Mucosa of descending colon (tissue), 3 donors: ENCODE measurements around the gene A1CF. TPM values are rescaled to one million over a fixed set of nuclear protein-coding genes. Genes with fewer than 3 reads are reported as not detected.
"Not testable (repeated sequence)": the region's sequence is repeated elsewhere in the genome, so short reads cannot be mapped to it uniquely, and the experiment has no call there.

Experiments used
- ATAC-seq: fragments of 200-7000 bp; cut with Tn5 transposase; one replicate; pipeline ENCODE4 v1.9.1; 2020; ENCODE audit warnings: mild to moderate bottlenecking, moderate library complexity
- DNase-seq, 3 donors: peaks; one replicate each; pipeline ENCODE4 v3.0.0-alpha.2; 2020
- H3K36me3 ChIP-seq: fragments of 200-600 bp; one replicate; pipeline ENCODE4 v1.8.0; 2021; ENCODE audit warnings: low read depth, mild to moderate bottlenecking
- H3K4me1 ChIP-seq: fragments of 200-600 bp; one replicate; pipeline ENCODE4 v1.8.0; 2021; ENCODE audit warnings: low read depth, mild to moderate bottlenecking
- H3K4me3 ChIP-seq: fragments of 200-600 bp; one replicate; pipeline ENCODE4 v1.8.0; 2021; ENCODE audit warnings: mild to moderate bottlenecking
- H3K9me3 ChIP-seq: fragments of 200-600 bp; one replicate; pipeline ENCODE4 v1.8.0; 2021; ENCODE audit warnings: mild to moderate bottlenecking
- intact Hi-C, 2 donors: fragments of 100-400 bp; cut with DNase I in 1 of 2; cut with micrococcal nuclease in 1 of 2; formaldehyde crosslinking; loops; one replicate each; pipeline versions ENCODE4 v1.11.0 to v1.11.1; 2022; cut with DNase I, micrococcal nuclease
- total RNA-seq, 3 donors: library from RNA; stranded (reverse); fragmentation: NEBNext Ultra II Directional in 2 of 3; extraction: Animal tissue kit (Norgen Biotek cat#: 25700) in 2 of 3; gene quantifications; one replicate each; pipeline versions ENCODE4 v1.2.1 to v1.2.4, GENCODE V29; 2021 to 2023
- TF ChIP-seq, protein P1 (sequence below): fragments of 200-600 bp; IDR thresholded peaks from one replicate; pipeline ENCODE4 v1.8.0; 2022; ENCODE audit warnings: antibody characterized with exemption, mild to moderate bottlenecking
- donor health status: DM: no; HTN: no; CAD: no; lungs with moderate emphysema.
- donor health status: DM: no; HTN: no; CAD: no.
- donor health status: DM: no; HTN: yes; CAD: no.

Gene A1CF
- total RNA-seq, 3 donors from 2014 or later = 25.3 to 74.8 (median 33.1) TPM

DNA sequence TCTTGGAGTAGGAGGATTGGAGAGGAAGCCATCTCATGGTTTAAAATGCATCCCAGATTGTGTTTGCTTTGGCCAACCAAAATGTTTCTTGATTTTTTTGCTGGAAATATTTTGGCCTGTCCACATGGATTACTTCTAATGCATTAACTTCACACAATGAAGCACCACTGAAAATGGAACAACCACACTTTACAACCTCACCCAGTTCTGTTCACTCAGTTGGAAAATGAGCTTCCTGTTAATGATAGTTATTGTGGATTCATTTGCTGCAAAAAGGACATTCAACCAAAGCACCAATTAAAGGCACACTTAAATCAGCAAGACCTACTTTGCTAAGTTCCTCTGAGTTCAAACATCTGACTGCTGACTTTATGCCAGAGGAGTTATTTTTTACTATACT lies 11.3 kb upstream of the A1CF start:
- no peak overlapping the region for H3K4me3 ChIP-seq
- H3K36me3 ChIP-seq = no peaks in the 10 kb centered on the region
- intact Hi-C loops = no loop called here
- TF ChIP-seq, protein P1, sequence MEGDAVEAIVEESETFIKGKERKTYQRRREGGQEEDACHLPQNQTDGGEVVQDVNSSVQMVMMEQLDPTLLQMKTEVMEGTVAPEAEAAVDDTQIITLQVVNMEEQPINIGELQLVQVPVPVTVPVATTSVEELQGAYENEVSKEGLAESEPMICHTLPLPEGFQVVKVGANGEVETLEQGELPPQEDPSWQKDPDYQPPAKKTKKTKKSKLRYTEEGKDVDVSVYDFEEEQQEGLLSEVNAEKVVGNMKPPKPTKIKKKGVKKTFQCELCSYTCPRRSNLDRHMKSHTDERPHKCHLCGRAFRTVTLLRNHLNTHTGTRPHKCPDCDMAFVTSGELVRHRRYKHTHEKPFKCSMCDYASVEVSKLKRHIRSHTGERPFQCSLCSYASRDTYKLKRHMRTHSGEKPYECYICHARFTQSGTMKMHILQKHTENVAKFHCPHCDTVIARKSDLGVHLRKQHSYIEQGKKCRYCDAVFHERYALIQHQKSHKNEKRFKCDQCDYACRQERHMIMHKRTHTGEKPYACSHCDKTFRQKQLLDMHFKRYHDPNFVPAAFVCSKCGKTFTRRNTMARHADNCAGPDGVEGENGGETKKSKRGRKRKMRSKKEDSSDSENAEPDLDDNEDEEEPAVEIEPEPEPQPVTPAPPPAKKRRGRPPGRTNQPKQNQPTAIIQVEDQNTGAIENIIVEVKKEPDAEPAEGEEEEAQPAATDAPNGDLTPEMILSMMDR = no peak
- ATAC-seq (no peak), DNase-seq (no peak)
- no peaks in the 10 kb centered on the region for H3K9me3 ChIP-seq
- no peaks in the 10 kb centered on the region for H3K4me1 ChIP-seq

DNA sequence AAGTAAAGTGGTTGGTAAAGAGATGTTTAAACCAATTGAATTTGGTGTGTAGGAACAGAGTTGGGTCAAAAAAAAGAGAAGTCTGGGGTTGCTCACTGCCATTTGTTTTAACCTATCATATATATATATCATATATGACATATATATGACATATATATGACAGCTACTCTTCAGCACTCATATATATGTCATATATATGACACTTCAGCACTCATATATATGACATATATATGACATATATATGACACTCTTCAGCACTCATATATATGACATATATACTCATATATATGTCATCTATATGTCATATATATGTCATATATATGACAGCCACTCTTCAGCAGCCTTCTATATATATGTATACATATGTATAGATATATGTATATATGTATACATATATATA lies 8.9 kb upstream of the A1CF start:
- TF ChIP-seq, protein P1 = no peak
- no peak overlapping the region for H3K4me3 ChIP-seq
- no peaks in the 10 kb centered on the region for H3K36me3 ChIP-seq
- intact Hi-C loops = no loop called here
- DNase-seq (no peak), ATAC-seq (no peak)
- no peaks in the 10 kb centered on the region for H3K9me3 ChIP-seq
- no peaks in the 10 kb centered on the region for H3K4me1 ChIP-seq

DNA sequence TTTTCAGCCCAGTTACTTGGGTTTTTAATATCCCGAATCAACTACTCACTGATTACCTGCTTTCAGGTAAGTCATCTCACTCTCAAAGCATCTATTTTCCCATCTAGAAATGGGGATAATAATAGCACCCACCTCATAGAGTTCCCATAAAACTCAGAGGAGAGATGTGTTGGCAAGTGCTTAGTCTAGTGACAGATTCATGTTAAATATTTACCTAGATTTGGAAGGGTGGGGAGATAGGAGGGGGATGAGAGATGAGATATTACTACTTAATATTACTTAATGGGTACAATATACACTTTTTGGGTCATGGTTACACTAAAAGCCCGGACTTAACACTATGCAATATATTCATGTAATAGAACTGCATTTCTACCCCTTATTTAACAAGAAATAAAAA lies 7.0 kb upstream of the A1CF start:
- intact Hi-C loops = no loop called here
- DNase-seq (no peak), ATAC-seq (no peak)
- H3K9me3 ChIP-seq = no peaks in the 10 kb centered on the region
- H3K4me1 ChIP-seq = no peaks in the 10 kb centered on the region
- H3K36me3 ChIP-seq = no peaks in the 10 kb centered on the region
- no peak overlapping the region for H3K4me3 ChIP-seq
- TF ChIP-seq, protein P1 = no peak

DNA sequence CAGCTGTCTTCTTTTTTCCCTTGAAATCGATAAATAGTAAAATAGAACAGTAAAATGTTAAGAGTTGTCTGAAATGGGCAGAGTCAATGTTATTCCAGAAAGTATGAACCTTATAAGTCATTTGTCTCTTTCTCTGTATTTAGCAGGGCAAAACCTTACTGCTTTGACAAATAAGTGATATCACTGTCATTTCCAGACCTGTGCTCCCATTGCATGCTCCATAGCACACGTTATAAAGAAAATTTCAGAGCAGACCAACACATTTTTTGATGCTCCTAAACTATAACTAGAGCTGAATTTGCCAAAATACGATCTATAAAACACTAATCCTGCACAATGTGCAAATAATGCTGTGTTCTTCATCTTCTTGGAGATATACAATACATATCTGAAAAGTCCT lies 1.1 kb downstream of the A1CF start:
- TF ChIP-seq, protein P1 = no peak
- Histone ChIP-seq H3K36me3 (no peaks in the 10 kb centered on the region), H3K4me3 (no peak overlapping the region), H3K4me1 (peaks cover 8% of the 10 kb centered on the region), H3K9me3 (no peaks in the 10 kb centered on the region)
- ATAC-seq (no peak), DNase-seq (no peak)
- intact Hi-C loops = no loop called here

DNA sequence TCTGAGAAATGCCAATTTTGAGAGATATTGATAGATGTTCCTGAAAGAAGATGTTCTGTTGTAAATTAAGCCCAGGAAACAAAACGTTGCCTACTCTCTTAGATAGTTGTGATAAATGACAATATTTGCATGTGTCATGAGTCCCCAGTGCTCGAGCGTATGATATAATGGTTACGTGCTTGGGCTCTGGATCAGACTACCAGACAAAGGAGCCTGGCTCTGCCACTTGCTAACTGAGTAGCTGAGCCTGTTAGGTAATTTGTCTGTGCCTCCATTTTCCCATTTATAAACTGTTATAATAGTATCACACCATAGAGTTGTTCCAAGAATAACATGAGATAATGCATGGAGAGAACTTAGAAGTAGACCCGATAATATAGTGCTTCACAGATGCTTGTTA lies 1.8 kb downstream of the A1CF start:
- H3K9me3 ChIP-seq = no peaks in the 10 kb centered on the region
- ATAC-seq (no peak), DNase-seq (no peak)
- no peaks in the 10 kb centered on the region for H3K36me3 ChIP-seq
- intact Hi-C loops = no loop called here
- peaks cover 8% of the 10 kb centered on the region for H3K4me1 ChIP-seq
- TF ChIP-seq, protein P1 = no peak
- H3K4me3 ChIP-seq = no peak overlapping the region

DNA sequence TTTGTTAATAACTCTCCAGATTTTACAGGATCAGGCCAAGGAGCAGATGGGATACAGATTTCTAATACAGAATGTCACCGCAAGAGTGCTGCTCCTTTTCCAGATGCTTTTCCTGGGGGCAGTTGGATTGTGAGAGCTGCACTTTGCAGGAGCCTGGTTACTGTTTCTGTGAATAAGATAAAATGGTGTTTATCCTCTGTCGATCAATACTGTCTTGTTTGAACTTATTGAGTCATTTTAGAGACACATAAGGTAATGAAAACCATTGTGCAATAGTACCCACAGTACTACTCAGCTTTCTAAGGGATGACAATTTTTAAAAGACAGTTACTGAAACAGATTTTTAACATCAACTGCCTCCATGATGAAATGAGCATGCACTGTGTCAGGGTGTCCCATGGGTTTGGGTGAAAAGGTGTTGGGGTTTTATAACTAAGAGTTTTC lies 2.9 kb downstream of the A1CF start:
- H3K36me3 ChIP-seq = no peaks in the 10 kb centered on the region
- intact Hi-C loops = no loop called here
- TF ChIP-seq, protein P1 = no peak
- no peaks in the 10 kb centered on the region for H3K9me3 ChIP-seq
- DNase-seq = no peak
- H3K4me1 ChIP-seq = peaks cover 8% of the 10 kb centered on the region
- no peak for ATAC-seq
- H3K4me3 ChIP-seq = no peak overlapping the region

DNA sequence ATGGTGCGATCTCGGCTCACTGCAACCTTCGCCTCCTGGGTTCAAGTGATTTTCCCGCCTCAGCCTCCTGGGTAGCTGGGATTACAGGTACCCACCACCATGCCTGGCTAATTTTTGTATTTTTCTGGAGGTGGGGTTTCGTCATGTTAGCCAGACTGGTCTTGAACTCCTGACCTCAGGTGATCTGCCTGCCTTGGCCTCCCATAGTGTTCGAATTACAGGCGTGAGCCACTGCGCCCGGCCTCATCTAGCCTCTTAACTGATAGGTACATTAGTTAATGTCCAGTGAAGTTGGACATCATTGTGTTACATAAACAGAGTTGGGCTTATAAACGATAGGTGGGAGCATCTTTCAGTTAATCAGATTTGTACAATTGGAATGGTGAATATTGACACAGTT lies 4.4 kb downstream of the A1CF start:
- H3K4me3 ChIP-seq, H3K9me3 ChIP-seq, intact Hi-C loops, ATAC-seq, H3K4me1 ChIP-seq, DNase-seq, H3K36me3 ChIP-seq: not testable (repeated sequence)
